Muscle of leg (tissue), 11 donors: Measurements from ENCODE around the gene DNMT3A. TPM values are rescaled to one million over a fixed set of nuclear protein-coding genes. Genes with fewer than 3 reads are reported as not detected.
A peak's percentile ranks its signal among the peaks of the same experiment; 100 is the strongest.

ENCODE experiments used
- DNase-seq: peaks from one replicate; pipeline ENCODE4 v3.0.0; 2013
- H3K27ac ChIP-seq: one replicate; pipeline ENCODE4 v1.5.1; 2013; ENCODE audit warnings: mild to moderate bottlenecking, low read length, control low read depth
- H3K27me3 ChIP-seq: one replicate; pipeline ENCODE4 v1.6.1; 2013; ENCODE audit warnings: low read length; ENCODE audit not compliant: control insufficient read depth, insufficient read depth
- H3K36me3 ChIP-seq: one replicate; pipeline ENCODE4 v1.6.1; 2013; ENCODE audit warnings: low read length; ENCODE audit not compliant: control insufficient read depth, insufficient read depth
- H3K4me1 ChIP-seq: one replicate; pipeline ENCODE4 v1.6.1; 2013; ENCODE audit warnings: low read length; ENCODE audit not compliant: control insufficient read depth, insufficient read depth
- H3K4me3 ChIP-seq: one replicate; pipeline ENCODE4 v1.5.1; 2013; ENCODE audit warnings: low read length, control low read depth
- H3K9me3 ChIP-seq: replicated peaks from 2 replicates; pipeline ENCODE4 v1.6.1; 2013; ENCODE audit warnings: low read depth, low read length; ENCODE audit not compliant: control insufficient read depth
- WGBS: methylation state at CpG from one replicate; pipeline ENCODE4 v1.1.5; 2013; ENCODE audit warnings: missing lambda C conversion rate; ENCODE audit not compliant: insufficient coverage; 5-methylcytosine and 5-hydroxymethylcytosine counted together
- polyA plus RNA-seq, 8 donors: library from polyadenylated mRNA; unstranded; fragments of 120-200 nt; gene quantifications; one replicate each; pipeline versions ENCODE4 v1.2.1 to v1.2.3, GENCODE V29; 2013; ENCODE audit warnings: inconsistent platforms in 1 of 8, low replicate concordance in 1 of 8; ENCODE audit not compliant: insufficient read length in 8 of 8, insufficient read depth in 1 of 8
- total RNA-seq: library from RNA; stranded (reverse); fragments of 120-200 nt; gene quantifications from one replicate; pipeline ENCODE4 v1.2.4, GENCODE V29; 2013

The DNMT3A gene
- total and polyA plus RNA-seq, 9 donors: 27.3 to 74.0 (median 55.2) TPM

GRCh38 chr2:25374411-25374810 lies 32.7 kb upstream of the DNMT3A start:
- H3K4me3 ChIP-seq: no peak overlapping the region
- no peak for DNase-seq
- WGBS: no CpG with 5 or more reads among the region's 4 CpGs
- H3K27ac ChIP-seq: no peak overlapping the region
- peaks cover 3% of the 10 kb centered on the region for H3K27me3 ChIP-seq
- H3K36me3 ChIP-seq: no peaks in the 10 kb centered on the region
- H3K9me3 ChIP-seq: no peaks in the 10 kb centered on the region
- peaks cover 47% of the 10 kb centered on the region for H3K4me1 ChIP-seq

- DNase-seq: peak; percentile 46
- Histone ChIP-seq H3K36me3 (no peaks in the 10 kb centered on the region), H3K27ac (peak overlapping the region; percentile 13), H3K27me3 (no peaks in the 10 kb centered on the region), H3K4me1 (peaks cover 53% of the 10 kb centered on the region), H3K9me3 (no peaks in the 10 kb centered on the region), H3K4me3 (no peak overlapping the region)
- 72% methylated on average over 20 of the region's 20 CpGs for WGBS
Measured at GRCh38 chr2:25373269-25373981, 31.7 kb upstream of the DNMT3A start.

GRCh38 chr2:25372405-25373268 lies 30.9 kb upstream of the DNMT3A start:
- 61% methylated on average over 18 of the region's 25 CpGs for WGBS
- Histone ChIP-seq H3K4me1 (peaks cover 54% of the 10 kb centered on the region), H3K36me3 (no peaks in the 10 kb centered on the region), H3K4me3 (no peak overlapping the region), H3K27ac (peak overlapping the region; percentile 13), H3K27me3 (no peaks in the 10 kb centered on the region), H3K9me3 (no peaks in the 10 kb centered on the region)
- DNase-seq: no peak

DNA sequence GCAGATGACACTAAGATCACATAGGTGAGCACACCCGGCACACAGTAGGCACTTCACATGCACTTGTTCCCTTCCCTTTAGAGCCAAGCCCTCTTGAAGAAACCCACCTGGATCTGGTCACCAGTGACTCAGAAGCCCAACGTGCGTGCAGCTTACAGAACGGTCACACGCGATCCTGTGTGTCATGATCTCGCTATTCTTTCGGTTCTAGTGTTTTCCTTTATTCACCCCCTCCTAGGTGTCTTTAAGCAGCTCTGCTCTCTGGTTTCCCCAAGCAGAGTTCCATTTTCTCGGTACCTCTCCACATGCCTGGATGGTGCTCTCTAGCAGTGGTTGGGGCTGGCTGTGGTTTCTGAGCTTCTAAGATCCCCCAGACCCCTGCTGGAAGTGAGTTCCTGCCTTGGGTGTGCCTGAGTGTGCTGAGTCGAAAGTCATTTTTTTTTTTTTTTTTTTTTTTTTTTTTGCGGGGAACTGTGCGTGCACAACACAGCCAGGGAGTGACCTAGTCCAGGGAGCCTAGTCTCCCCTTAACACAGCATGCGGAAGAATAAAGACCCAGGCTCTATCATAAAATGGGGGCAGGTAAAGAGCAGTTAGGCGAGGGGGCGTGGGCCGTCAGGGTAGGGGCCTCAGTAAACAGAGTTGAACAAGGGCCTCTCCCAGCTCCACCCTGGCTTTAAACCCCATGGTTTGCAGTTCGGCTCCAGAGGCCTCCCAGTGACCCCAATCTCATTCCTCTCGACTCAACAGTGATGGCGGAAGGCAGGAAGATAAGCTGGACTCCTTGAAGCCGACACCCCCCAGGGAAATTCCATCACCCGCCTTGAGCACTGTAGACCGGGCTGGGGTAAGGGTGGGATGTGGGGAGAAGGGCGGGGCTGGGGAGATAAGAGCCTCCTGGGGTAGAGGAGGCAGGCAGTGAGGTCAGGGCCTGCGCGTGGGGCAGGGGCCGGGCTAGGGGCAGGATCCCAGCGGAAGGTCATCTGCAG lies 29.8 kb upstream of the DNMT3A start:
- H3K27me3 ChIP-seq: no peaks in the 10 kb centered on the region
- DNase-seq: no peak
- 85% methylated on average over 18 of the region's 27 CpGs for WGBS
- H3K36me3 ChIP-seq: no peaks in the 10 kb centered on the region
- no peak overlapping the region for H3K4me3 ChIP-seq
- H3K4me1 ChIP-seq: peaks cover 48% of the 10 kb centered on the region
- no peak overlapping the region for H3K27ac ChIP-seq
- no peaks in the 10 kb centered on the region for H3K9me3 ChIP-seq

GRCh38 chr2:25369876-25370275 lies 28.2 kb upstream of the DNMT3A start:
- Histone ChIP-seq H3K27ac (no peak overlapping the region), H3K36me3 (no peaks in the 10 kb centered on the region), H3K9me3 (no peaks in the 10 kb centered on the region), H3K27me3 (no peaks in the 10 kb centered on the region), H3K4me1 (peaks cover 43% of the 10 kb centered on the region), H3K4me3 (no peak overlapping the region)
- DNase-seq: no peak
- 80% methylated on average over 2 of the region's 5 CpGs for WGBS

DNA sequence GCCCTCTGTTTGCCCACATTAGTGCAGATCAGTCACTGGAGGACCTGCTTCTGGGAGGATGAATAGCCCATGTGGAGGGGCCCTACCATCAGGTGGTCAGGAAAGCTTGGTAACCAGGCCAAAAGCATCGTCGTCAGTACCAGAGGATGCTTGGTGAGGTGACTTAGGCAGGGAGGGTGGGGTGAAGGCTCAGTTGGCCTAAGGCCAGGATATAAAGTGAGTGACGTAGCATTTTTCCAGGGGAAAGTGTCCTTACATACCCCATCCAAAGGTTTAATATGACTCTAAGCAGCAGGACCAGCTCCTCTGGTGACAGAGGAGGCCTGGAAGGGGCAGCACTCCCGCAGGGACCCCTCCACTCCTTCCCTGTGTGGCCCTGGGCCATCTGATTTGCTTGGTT lies 27.7 kb upstream of the DNMT3A start:
- 50% methylated on average over 2 of the region's 4 CpGs for WGBS
- H3K27me3 ChIP-seq: no peaks in the 10 kb centered on the region
- no peaks in the 10 kb centered on the region for H3K36me3 ChIP-seq
- H3K4me1 ChIP-seq: peaks cover 43% of the 10 kb centered on the region
- no peak for DNase-seq
- no peak overlapping the region for H3K4me3 ChIP-seq
- no peak overlapping the region for H3K27ac ChIP-seq
- H3K9me3 ChIP-seq: no peaks in the 10 kb centered on the region

DNA sequence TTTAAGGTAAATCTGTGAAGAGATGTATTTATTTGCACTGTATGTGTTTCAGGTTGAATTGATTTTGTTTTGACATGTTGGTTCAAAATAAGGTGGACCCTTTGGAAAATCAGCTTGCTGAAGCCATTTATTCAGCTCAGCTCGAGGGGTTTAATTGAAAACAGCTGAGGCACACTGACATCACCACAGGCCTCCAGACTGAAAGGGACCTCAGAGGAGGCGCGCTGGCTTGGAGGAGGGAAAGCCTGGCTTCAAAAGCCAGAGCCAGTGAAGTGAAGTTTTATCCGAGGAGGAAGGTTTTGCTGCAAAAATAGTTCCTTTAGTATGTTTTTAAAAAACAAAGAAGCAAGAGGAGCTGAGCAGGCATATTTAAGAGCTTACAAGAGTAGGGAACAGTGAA lies 26.9 kb upstream of the DNMT3A start:
- Histone ChIP-seq H3K9me3 (no peaks in the 10 kb centered on the region), H3K27ac (peak overlapping the region; percentile 69), H3K36me3 (no peaks in the 10 kb centered on the region), H3K4me1 (peaks cover 38% of the 10 kb centered on the region), H3K27me3 (no peaks in the 10 kb centered on the region), H3K4me3 (no peak overlapping the region)
- peak; percentile 94 for DNase-seq
- 20% methylated on average over 4 of the region's 4 CpGs for WGBS

DNA sequence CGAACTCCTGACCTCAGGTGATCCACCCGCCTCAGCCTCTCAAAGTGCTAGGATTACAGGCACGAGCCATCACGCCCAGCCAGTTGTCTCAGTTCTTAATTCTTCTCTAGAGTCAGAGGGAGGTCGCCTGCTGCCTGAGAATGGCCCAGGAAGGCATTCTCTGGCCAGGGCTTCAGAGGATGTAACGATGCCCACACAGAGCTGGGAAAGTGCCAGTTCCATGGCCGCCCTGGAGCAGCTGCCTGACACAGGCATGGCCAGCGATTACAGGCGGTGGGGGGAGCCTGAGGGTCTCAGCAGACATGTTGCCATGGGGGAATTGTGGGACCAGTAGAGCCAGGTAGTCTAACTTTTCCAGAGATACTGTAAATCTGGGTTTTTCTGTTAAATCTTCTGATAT lies 25.6 kb upstream of the DNMT3A start:
- H3K9me3 ChIP-seq: no peaks in the 10 kb centered on the region
- WGBS: 75% methylated on average over 8 of the region's 9 CpGs
- H3K27me3 ChIP-seq: no peaks in the 10 kb centered on the region
- H3K36me3 ChIP-seq: no peaks in the 10 kb centered on the region
- H3K27ac ChIP-seq: peak overlapping the region; percentile 67
- no peak overlapping the region for H3K4me3 ChIP-seq
- peaks cover 29% of the 10 kb centered on the region for H3K4me1 ChIP-seq
- DNase-seq: peak; percentile 76

- 50% methylated on average over 1 of the region's 4 CpGs for WGBS
- no peak for DNase-seq
- no peaks in the 10 kb centered on the region for H3K36me3 ChIP-seq
Measured at GRCh38 chr2:25366629-25367028, 24.9 kb upstream of the DNMT3A start.

More at GRCh38 chr2:25366629-25367028, 24.9 kb upstream of the DNMT3A start:
- Histone ChIP-seq H3K4me3 (no peak overlapping the region), H3K9me3 (no peaks in the 10 kb centered on the region), H3K4me1 (peaks cover 29% of the 10 kb centered on the region), H3K27me3 (no peaks in the 10 kb centered on the region), H3K27ac (no peak overlapping the region)
